Gastrocnemius medialis (tissue), 4 donors: ENCODE data around the gene MED17. TPM values are rescaled to one million over a fixed set of nuclear protein-coding genes. Genes with fewer than 3 reads are reported as not detected.

ENCODE experiments used
- ATAC-seq, 2 donors: fragments of 150-250 bp; one replicate each; pipeline ENCODE4 v1.9.1; 2016
- DNase-seq, 2 donors: peaks; one replicate each; pipeline ENCODE4 v3.0.0-alpha.2; 2019
- H3K27ac ChIP-seq, 4 donors: fragments of 200-600 bp; sonication (generic); 1 replicate in 1 of 4; 2 replicates in 3 of 4; pipeline ENCODE4 v1.5.1; 2016 to 2018; ENCODE audit warnings: mild to moderate bottlenecking in 2 of 4, moderate library complexity in 1 of 4
- H3K27me3 ChIP-seq, 3 donors: fragments of 200-600 bp; sonication (generic) in 2 of 3; 1 replicate in 1 of 3; 2 replicates in 2 of 3; pipeline versions ENCODE4 v1.5.1 to v1.6.0; 2016 to 2019; ENCODE audit warnings: mild to moderate bottlenecking in 1 of 3, moderate library complexity in 1 of 3
- H3K36me3 ChIP-seq, 2 donors: fragments of 200-600 bp; sonication (generic) in 1 of 2; one replicate each; pipeline ENCODE4 v1.5.1; 2017 to 2018
- H3K4me1 ChIP-seq, 2 donors: fragments of 200-600 bp; sonication (generic) in 1 of 2; one replicate each; pipeline ENCODE4 v1.5.1; 2016 to 2017; ENCODE audit warnings: mild to moderate bottlenecking in 2 of 2
- H3K4me3 ChIP-seq, 4 donors: fragments of 200-600 bp; sonication (generic) in 3 of 4; 1 replicate in 1 of 4; 2 replicates in 3 of 4; pipeline ENCODE4 v1.5.1; 2016 to 2019; ENCODE audit warnings: mild to moderate bottlenecking in 2 of 4
- H3K9me3 ChIP-seq, 3 donors: fragments of 200-600 bp; sonication (generic) in 2 of 3; 1 replicate in 1 of 3; 2 replicates in 2 of 3; pipeline ENCODE4 v1.5.1; 2016 to 2019
- CTCF ChIP-seq, 5 experiments: fragments of 450-650 bp in 3 of 5; fragments of 200-600 bp in 2 of 5; sonication (generic) in 2 of 5; IDR thresholded peaks in 4 of 5; conservative IDR thresholded peaks in 1 of 5; 1 replicate in 4 of 5; 2 replicates in 1 of 5; pipeline ENCODE4 v1.5.1; 2016 to 2019; ENCODE audit warnings: antibody characterized with exemption in 5 of 5, mild to moderate bottlenecking in 3 of 5, moderate library complexity in 3 of 5
- POLR2A ChIP-seq, 2 donors: fragments of 450-650 bp; IDR thresholded peaks; one replicate each; pipeline ENCODE4 v1.6.1; 2017; ENCODE audit warnings: antibody characterized with exemption in 2 of 2, mild to moderate bottlenecking in 2 of 2, moderate library complexity in 2 of 2
- in situ Hi-C, 4 donors: fragments of 200-750 bp; cut with MboI; loops; one replicate each; pipeline versions ENCODE4 v1.15.0 to v1.8.0; 2017; ENCODE audit warnings: low sequenced_read_pairs in 4 of 4
- intact Hi-C: fragments of 100-400 bp; cut with DNase I; formaldehyde crosslinking; loops from one replicate; pipeline ENCODE4 v1.15.1; 2023; ENCODE audit warnings: low total_unique reads
- total RNA-seq, 4 donors: library from RNA; depleted of rRNA; stranded (reverse); fragments of >200 nt; gene quantifications; one replicate each; pipeline versions ENCODE4 v1.1.0 to v1.2.3, GENCODE V29; 2016

The MED17 gene
- total RNA-seq, 4 donors from 2014 or later, result 12.3 to 14.0 (median 13.4) TPM

GRCh38 chr11:93736129-93736528 is 48.0 kb upstream of the MED17 start:
- in situ Hi-C loops, result loop anchor here in 2 of 4 donors (10.0 to 25.0 kb wide), 2 partner anchors 51 to 751 kb away; partner anchors contain the start of genes ANKRD49 (in 1 of the 2) and MRE11 (in 1 of the 2)

DNA sequence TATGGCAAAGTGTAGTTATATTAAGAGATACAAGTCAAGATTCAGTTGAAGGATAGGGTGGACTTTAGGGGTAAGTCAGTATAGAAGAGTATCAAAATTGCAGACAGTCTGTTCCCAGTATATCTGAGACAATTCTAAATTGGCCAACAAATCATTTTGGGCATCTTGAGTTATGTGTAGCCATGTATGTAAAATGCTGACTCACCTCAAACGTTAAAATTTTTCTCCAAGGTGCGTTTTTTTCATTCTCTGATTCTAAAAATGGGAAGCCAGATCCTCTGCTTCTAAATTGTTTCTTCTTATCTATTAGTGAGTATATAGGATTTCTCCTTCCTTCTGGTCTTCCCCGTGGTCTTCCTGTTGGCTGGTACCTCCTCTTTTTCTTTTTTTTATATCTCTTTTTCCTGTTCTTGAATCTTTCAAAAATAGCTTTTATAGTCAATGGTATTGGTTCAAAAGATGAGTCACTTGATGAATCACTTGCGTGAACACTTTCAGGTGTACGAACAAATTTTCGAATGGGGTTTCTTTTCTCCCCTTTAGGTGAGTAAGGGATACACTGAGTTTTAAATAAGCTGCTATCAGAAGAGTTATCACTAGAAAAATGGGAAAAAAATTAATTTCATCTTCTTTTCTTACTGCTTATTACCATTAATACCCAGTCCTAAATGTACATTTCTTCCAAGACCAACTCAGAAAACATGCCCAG is 46.0 kb upstream of the MED17 start:
- Histone ChIP-seq H3K4me1 (peaks cover 38 to 43% of the 10 kb centered on the region in 2 donors), H3K36me3 (peaks cover 22 to 60% of the 10 kb centered on the region in 2 donors), H3K9me3 (no peaks in the 10 kb centered on the region), H3K27me3 (no peaks in the 10 kb centered on the region), H3K4me3 (peak overlapping the region in 1 of 4 donors; percentile 74), H3K27ac (peak overlapping the region; percentile 3 to 95 (median 30))
- intact Hi-C loops (no loop called here), in situ Hi-C loops (loop anchor here in 2 of 4 donors (10.0 to 25.0 kb wide), 2 partner anchors 53 to 749 kb away; partner anchors contain the start of genes ANKRD49 (in 1 of the 2) and MRE11 (in 1 of the 2))
- TF ChIP-seq CTCF (IDR thresholded peaks at IDR 0.05 in 4 of 5, conservative IDR thresholded peaks at IDR 0.05 in 1 of 5) (no peak), POLR2A (IDR thresholded peaks at IDR 0.05) (no peak)
- ATAC-seq (no peak), DNase-seq (no peak)

More at GRCh38 chr11:93736129-93736528, 48.0 kb upstream of the MED17 start:
- no peaks in the 10 kb centered on the region for H3K9me3 ChIP-seq
- H3K27ac ChIP-seq, result no peak overlapping the region
- intact Hi-C loops, result no loop called here
- peaks cover 23 to 79% of the 10 kb centered on the region in 2 donors for H3K36me3 ChIP-seq
- ATAC-seq (no peak), DNase-seq (no peak)
- H3K4me3 ChIP-seq, result no peak overlapping the region
- no peak for TF ChIP-seq CTCF (IDR thresholded peaks at IDR 0.05 in 4 of 5, conservative IDR thresholded peaks at IDR 0.05 in 1 of 5)
- no peak for TF ChIP-seq POLR2A (IDR thresholded peaks at IDR 0.05)
- H3K27me3 ChIP-seq, result no peaks in the 10 kb centered on the region
- H3K4me1 ChIP-seq, result peaks cover 31 to 34% of the 10 kb centered on the region in 2 donors

GRCh38 chr11:93738647-93739081 is 45.4 kb upstream of the MED17 start:
- ATAC-seq (no peak), DNase-seq (no peak)
- H3K9me3 ChIP-seq, result no peaks in the 10 kb centered on the region
- H3K27me3 ChIP-seq, result no peaks in the 10 kb centered on the region
- peaks cover 38 to 43% of the 10 kb centered on the region in 2 donors for H3K4me1 ChIP-seq
- peaks cover 22 to 58% of the 10 kb centered on the region in 2 donors for H3K36me3 ChIP-seq
- in situ Hi-C loops (loop anchor here in 2 of 4 donors (10.0 to 25.0 kb wide), 2 partner anchors 54 to 749 kb away; partner anchors contain the start of genes ANKRD49 (in 1 of the 2) and MRE11 (in 1 of the 2)), intact Hi-C loops (no loop called here)
- no peak for TF ChIP-seq POLR2A (IDR thresholded peaks at IDR 0.05)
- no peak for TF ChIP-seq CTCF (IDR thresholded peaks at IDR 0.05 in 4 of 5, conservative IDR thresholded peaks at IDR 0.05 in 1 of 5)
- H3K27ac ChIP-seq, result peak overlapping the region in 2 of 4 donors; percentile 9 to 95
- H3K4me3 ChIP-seq, result peak overlapping the region in 2 of 4 donors; percentile 74 to 77

DNA sequence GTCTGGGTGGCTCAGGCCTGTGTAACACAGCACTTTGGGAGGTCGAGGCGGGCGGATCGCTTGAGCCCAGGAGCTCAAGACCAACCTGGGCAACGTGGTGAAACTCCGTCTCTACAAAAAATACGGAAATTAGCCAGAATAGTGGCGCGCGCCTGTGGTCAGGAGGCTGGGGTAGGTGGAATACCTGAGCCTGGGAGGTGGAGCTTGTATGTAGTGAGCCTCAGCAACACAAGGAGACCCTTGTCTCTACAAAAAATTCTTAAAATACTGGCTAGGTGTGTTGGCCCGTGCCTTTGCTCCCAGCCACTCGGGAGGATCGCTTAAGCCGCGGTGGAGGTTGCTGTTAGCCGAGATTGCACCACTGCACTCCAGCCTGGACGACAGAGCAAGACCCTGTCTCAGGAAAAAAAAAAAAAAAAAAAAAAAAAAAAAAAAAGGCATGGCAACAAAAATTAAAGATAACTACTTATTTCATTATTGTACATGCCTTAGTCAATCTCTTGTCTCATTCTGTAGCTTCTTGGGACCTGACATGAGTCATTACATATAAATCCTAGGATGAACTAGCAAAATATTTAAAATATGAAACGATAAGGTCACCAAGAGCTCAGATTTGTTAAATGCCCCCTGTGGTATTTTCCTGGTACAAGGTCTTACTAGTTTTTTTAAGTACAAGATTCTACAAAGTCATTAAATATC is 43.9 kb upstream of the MED17 start:
- DNase-seq (no peak), ATAC-seq (no peak)
- no peak for TF ChIP-seq POLR2A (IDR thresholded peaks at IDR 0.05)
- no peak for TF ChIP-seq CTCF (IDR thresholded peaks at IDR 0.05 in 4 of 5, conservative IDR thresholded peaks at IDR 0.05 in 1 of 5)
- in situ Hi-C loops (loop anchor here in 1 of 4 donors (25.0 kb wide), 1 partner anchor 747 kb away; the partner anchor contains the start of genes ANKRD49 and MRE11), intact Hi-C loops (loop anchor here (5.0 to 10.0 kb wide), 2 partner anchors 215 to 1327 kb away; partner anchors contain the start of gene SRSF8)
- H3K4me1 ChIP-seq, result peaks cover 42 to 45% of the 10 kb centered on the region in 2 donors
- H3K4me3 ChIP-seq, result peak overlapping the region; percentile 71 to 92 (median 76)
- H3K9me3 ChIP-seq, result no peaks in the 10 kb centered on the region
- peaks cover 20 to 43% of the 10 kb centered on the region in 2 donors for H3K36me3 ChIP-seq
- no peaks in the 10 kb centered on the region for H3K27me3 ChIP-seq
- peak overlapping the region; percentile 91 to 99 (median 94) for H3K27ac ChIP-seq
